OCI-LY7 (cell line): ENCODE measurements around the gene SLC29A3. TPM values are rescaled to one million over a fixed set of nuclear protein-coding genes. Genes with fewer than 3 reads are reported as not detected.
A peak's percentile ranks its signal among the peaks of the same experiment; 100 is the strongest.

Source experiments
- BruUV-seq: library from RNA; stranded (reverse); fragments of 400-500 nt; replicated peaks from 2 replicates; lab custom pipeline; 2021; lab: Mats Ljungman, UMichigan
- CTCF ChIA-PET: fragments of 300-600 bp; sonication (Branson Sonifier 250); formaldehyde crosslinking; loops from one replicate; lab custom pipeline; 2022; ENCODE audit warnings: antibody characterized with exemption; ENCODE audit not compliant: unreplicated experiment; lab: Charles Lee
- POLR2A ChIA-PET: fragments of 300-600 bp; sonication (Branson Sonifier 250); formaldehyde crosslinking; loops from one replicate; lab custom pipeline; 2022; ENCODE audit warnings: antibody characterized with exemption; lab: Charles Lee
- DNase-seq: peaks from one replicate; pipeline ENCODE4 v3.0.0-alpha.2; 2015; ENCODE audit warnings: low spot score
- H2AFZ ChIP-seq: fragments of 200-600 bp; sonication (generic), shearing (Covaris generic); 2 replicates; pipeline ENCODE4 v1.6.1; 2014; ENCODE audit warnings: mild to moderate bottlenecking, antibody characterized with exemption, low read length, moderate library complexity
- H3K27ac ChIP-seq: fragments of 200-600 bp; sonication (generic); 2 replicates; pipeline ENCODE4 v1.5.1; 2014; ENCODE audit warnings: mixed run types, low read depth, mild to moderate bottlenecking, moderate library complexity, low read length, inconsistent platforms; ENCODE audit not compliant: poor library complexity, severe bottlenecking
- H3K36me3 ChIP-seq: fragments of 200-600 bp; sonication (generic); 2 replicates; pipeline ENCODE4 v1.6.1; 2014; ENCODE audit warnings: mild to moderate bottlenecking, antibody characterized with exemption, low read length, moderate library complexity, mixed read lengths; ENCODE audit not compliant: insufficient read depth
- H3K4me1 ChIP-seq: fragments of 200-600 bp; sonication (generic); 2 replicates; pipeline ENCODE4 v1.5.1; 2014; ENCODE audit warnings: mild to moderate bottlenecking, low read length; ENCODE audit not compliant: insufficient read depth, poor library complexity, severe bottlenecking
- H3K4me2 ChIP-seq: fragments of 200-600 bp; sonication (generic); 2 replicates; pipeline ENCODE4 v1.6.1; 2014; ENCODE audit warnings: mild to moderate bottlenecking, low read length
- H3K4me3 ChIP-seq: fragments of 200-600 bp; sonication (generic); 2 replicates; pipeline ENCODE4 v1.5.1; 2014; ENCODE audit warnings: mild to moderate bottlenecking, low read depth, low read length; ENCODE audit not compliant: poor library complexity, severe bottlenecking
- H3K79me2 ChIP-seq: fragments of 200-600 bp; sonication (generic); 2 replicates; pipeline ENCODE4 v1.6.1; 2016; ENCODE audit warnings: low read depth, mild to moderate bottlenecking, low read length, moderate library complexity, mixed read lengths; ENCODE audit not compliant: insufficient read depth
- H3K9me2 ChIP-seq: fragments of 200-600 bp; sonication (generic); 2 replicates; pipeline ENCODE4 v1.6.1; 2016; ENCODE audit warnings: mild to moderate bottlenecking, low read length, mixed read lengths; ENCODE audit not compliant: insufficient read depth
- H3K9me3 ChIP-seq: fragments of 200-600 bp; sonication (generic); 2 replicates; pipeline ENCODE4 v1.6.1; 2014; ENCODE audit warnings: mild to moderate bottlenecking, mixed run types, low read length, mixed read lengths
- H4K20me1 ChIP-seq: fragments of 200-600 bp; sonication (generic); 2 replicates; pipeline ENCODE4 v1.6.1; 2014; ENCODE audit warnings: mild to moderate bottlenecking, antibody characterized with exemption, low read length, moderate library complexity, mixed read lengths; ENCODE audit not compliant: insufficient read depth
- EZH2phosphoT487 ChIP-seq: fragments of 200-600 bp; sonication (generic); IDR thresholded peaks from 2 replicates; pipeline ENCODE4 v1.6.1; 2018; ENCODE audit warnings: low read depth, borderline replicate concordance, mild to moderate bottlenecking, mixed run types, antibody characterized with exemption, low read length, moderate library complexity, mixed read lengths
- intact Hi-C: fragments of 100-400 bp; cut with micrococcal nuclease; formaldehyde crosslinking; loops from one replicate; pipeline ENCODE4 v1.10.0; 2022; ENCODE audit not compliant: unreplicated experiment
- total RNA-seq, 2 experiments: library from RNA; depleted of rRNA in 1 of 2; stranded (reverse); fragments of >200 nt in 1 of 2; shearing (Covaris generic) in 1 of 2; gene quantifications; 2 replicates each; pipeline ENCODE4 v1.2.3, GENCODE V29; 2014 to 2022
- TF ChIP-seq, protein P1 (sequence below): fragments of 200-600 bp; sonication (generic); conservative IDR thresholded peaks from 2 replicates; pipeline ENCODE4 v1.5.1; 2014; ENCODE audit warnings: mild to moderate bottlenecking, antibody characterized with exemption, low read length, moderate library complexity, mixed read lengths

Gene SLC29A3
- total RNA-seq, 2 experiments from 2014 or later: 1.7 to 8.2 TPM

- CTCF ChIA-PET: no interaction called here
These were observed 77.1 kb downstream of the SLC29A3 start for GRCh38 chr10:71396084-71396710.

DNA sequence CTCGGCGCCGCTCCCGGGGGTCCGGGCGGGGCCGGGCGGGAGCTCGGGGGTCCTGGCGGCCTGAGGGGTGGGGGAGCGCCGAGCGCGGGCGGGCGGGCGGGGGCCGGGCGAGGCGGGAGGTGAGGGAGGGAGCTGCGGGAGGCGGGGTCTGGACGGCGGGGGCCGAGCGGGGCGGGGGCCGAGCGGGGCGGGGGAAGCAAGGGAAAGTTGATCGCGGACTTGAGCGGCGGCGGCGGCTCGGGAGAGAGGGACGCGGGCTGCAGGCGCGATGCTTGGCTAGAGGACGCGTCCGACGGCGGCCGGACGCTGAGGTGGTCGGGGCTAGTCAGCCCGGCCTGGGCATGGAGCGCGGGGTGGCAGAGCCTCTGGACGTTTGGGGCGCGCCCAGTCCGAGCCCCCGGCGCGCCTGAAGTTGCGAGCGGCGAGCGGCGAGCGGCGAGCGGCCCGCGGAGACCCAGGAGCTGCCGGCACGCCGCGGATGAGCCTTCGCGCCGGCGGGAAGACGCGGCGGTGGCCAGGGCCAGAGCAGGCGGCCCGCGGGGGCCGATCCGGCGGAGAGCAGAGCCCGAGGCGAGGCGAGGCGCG is 77.7 kb downstream of the SLC29A3 start, which contains the start of gene CDH23:
TSS of gene CDH23 (plus strand) at position 210 of the 585 bp plus-strand sequence. CDS start 42,912 bp downstream, outside the sequence.
- DNase-seq: no peak
- ChIA-PET CTCF (interaction anchor here (0.6 kb wide), 1 partner anchor 553 kb away, joined by 3 read pairs; no protein-coding TSS in a partner anchor), POLR2A (no interaction called here)
- TF ChIP-seq EZH2phosphoT487: no peak
- no TSS peak for BruUV-seq
- H3K36me3 ChIP-seq: no peaks in the 10 kb centered on the region
- intact Hi-C loops: no loop called here
- H4K20me1 ChIP-seq: no peaks in the 10 kb centered on the region
- no peak within 1 kb of the TSS for H2AFZ ChIP-seq
- H3K4me1 ChIP-seq: no peaks in the 10 kb centered on the region
- H3K9me3 ChIP-seq: no peaks in the 10 kb centered on the region
- no peak within 1 kb of the TSS for H3K27ac ChIP-seq
- H3K9me2 ChIP-seq: no peaks in the 10 kb centered on the region
- H3K4me2 ChIP-seq: no peak within 1 kb of the TSS
- no peak within 1 kb of the TSS for H3K4me3 ChIP-seq
- no peaks in the 10 kb centered on the region for H3K79me2 ChIP-seq

More at GRCh38 chr10:71396084-71396710, 77.1 kb downstream of the SLC29A3 start:
- BruUV-seq: no TSS peak
- POLR2A ChIA-PET: no interaction called here
- Histone ChIP-seq H3K36me3 (no peaks in the 10 kb centered on the region), H4K20me1 (no peaks in the 10 kb centered on the region), H3K4me2 (no peak overlapping the region), H3K9me2 (no peaks in the 10 kb centered on the region), H3K79me2 (no peaks in the 10 kb centered on the region), H3K27ac (no peak overlapping the region), H2AFZ (no peak overlapping the region), H3K4me3 (no peak overlapping the region), H3K9me3 (no peaks in the 10 kb centered on the region), H3K4me1 (no peaks in the 10 kb centered on the region)
- no peak; the same call in 1 of the 2 replicates for TF ChIP-seq EZH2phosphoT487
- TF ChIP-seq, protein P1, sequence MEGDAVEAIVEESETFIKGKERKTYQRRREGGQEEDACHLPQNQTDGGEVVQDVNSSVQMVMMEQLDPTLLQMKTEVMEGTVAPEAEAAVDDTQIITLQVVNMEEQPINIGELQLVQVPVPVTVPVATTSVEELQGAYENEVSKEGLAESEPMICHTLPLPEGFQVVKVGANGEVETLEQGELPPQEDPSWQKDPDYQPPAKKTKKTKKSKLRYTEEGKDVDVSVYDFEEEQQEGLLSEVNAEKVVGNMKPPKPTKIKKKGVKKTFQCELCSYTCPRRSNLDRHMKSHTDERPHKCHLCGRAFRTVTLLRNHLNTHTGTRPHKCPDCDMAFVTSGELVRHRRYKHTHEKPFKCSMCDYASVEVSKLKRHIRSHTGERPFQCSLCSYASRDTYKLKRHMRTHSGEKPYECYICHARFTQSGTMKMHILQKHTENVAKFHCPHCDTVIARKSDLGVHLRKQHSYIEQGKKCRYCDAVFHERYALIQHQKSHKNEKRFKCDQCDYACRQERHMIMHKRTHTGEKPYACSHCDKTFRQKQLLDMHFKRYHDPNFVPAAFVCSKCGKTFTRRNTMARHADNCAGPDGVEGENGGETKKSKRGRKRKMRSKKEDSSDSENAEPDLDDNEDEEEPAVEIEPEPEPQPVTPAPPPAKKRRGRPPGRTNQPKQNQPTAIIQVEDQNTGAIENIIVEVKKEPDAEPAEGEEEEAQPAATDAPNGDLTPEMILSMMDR: peak; percentile 35
- no peak for DNase-seq
- intact Hi-C loops: no loop called here

DNA sequence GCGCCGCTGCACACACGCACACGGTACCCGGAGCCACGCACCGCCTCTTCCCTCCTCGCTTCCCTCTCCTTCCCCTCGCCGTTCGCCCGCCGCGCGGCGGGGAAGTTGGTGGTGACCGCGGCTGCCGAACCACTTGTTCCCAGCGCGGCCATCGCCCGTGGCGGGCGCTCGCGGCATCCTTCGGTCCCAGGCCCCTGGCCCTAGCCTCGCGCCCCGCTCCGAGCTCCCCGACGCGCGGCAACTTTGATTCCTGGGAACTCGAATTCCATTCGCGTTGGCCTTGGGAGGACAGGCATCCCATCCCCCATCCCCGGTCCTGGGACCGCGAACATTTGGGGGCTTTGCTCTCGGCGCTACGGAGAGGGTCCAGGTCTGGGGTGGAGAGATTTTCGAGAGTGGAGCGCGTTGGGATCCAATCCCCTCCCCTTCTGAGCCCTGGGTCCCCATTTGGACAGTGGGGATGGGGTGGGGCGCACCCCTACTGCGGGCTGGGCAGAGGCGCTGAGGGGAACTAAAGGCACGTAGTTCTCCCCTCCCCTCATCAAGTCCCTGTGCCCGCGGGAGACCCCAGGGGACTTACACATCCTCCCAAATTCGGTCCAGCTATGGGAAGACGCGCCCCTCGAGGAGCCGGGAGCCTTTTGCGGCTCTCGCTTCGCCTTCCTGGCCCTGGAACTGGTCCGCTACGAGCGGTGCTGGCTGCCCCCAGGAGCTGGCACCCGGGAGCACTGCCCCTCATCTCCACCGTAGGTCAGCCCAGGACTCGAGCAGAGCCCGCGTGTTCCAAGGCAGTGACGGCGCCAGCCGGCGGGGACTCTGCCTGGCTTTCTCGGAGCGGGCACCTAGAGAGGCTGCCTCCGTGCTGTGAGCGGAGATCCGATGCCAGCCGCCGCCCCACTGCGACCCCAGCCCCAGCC is 78.5 kb downstream of the SLC29A3 start:
- H3K4me3 ChIP-seq: no peak overlapping the region
- no peak for DNase-seq
- H3K36me3 ChIP-seq: no peaks in the 10 kb centered on the region
- H3K9me2 ChIP-seq: no peaks in the 10 kb centered on the region
- BruUV-seq: no TSS peak
- ChIA-PET CTCF (interaction anchor here (0.6 kb wide), 1 partner anchor 553 kb away, joined by 3 read pairs; no protein-coding TSS in a partner anchor), POLR2A (no interaction called here)
- H3K79me2 ChIP-seq: no peaks in the 10 kb centered on the region
- no peak for TF ChIP-seq EZH2phosphoT487
- TF ChIP-seq, protein P1: no peak
- H3K4me2 ChIP-seq: no peak overlapping the region
- no peaks in the 10 kb centered on the region for H4K20me1 ChIP-seq
- no peaks in the 10 kb centered on the region for H3K4me1 ChIP-seq
- no peak overlapping the region for H3K27ac ChIP-seq
- no peaks in the 10 kb centered on the region for H3K9me3 ChIP-seq
- intact Hi-C loops: no loop called here
- H2AFZ ChIP-seq: no peak overlapping the region
